ENCODE data around the gene IDUA.

- TF ChIP-seq CTCF (IDR thresholded peaks at IDR 0.05) (no peak), POLR2A (IDR thresholded peaks at IDR 0.05) (no peak)
These were observed 65.4 kb downstream of the IDUA start for GRCh38 chr4:1052231-1052671.
